Stimulated activated naive CD8-positive, alpha-beta T cell treated with anti-CD3 and anti-CD28 coated beads, Interleukin-15, amount 100 ng/mL, for 72 hours (primary cell): Measurements from ENCODE around the gene ASPN.

Experiments
- ATAC-seq: fragments of 150-1000 bp; cut with Tn5 transposase; 2 replicates; pipeline ENCODE4 v1.10.0; 2021; ENCODE audit warnings: mild to moderate bottlenecking, moderate library complexity
- DNase-seq, 2 donors: peaks; one replicate each; pipeline ENCODE4 v3.0.0; 2021 to 2022
- H3K27ac Mint-ChIP-seq, 2 donors: one replicate each; pipeline ENCODE4 v1.8.0; 2022; ENCODE audit warnings: mild to moderate bottlenecking in 2 of 2, mixed read lengths in 2 of 2, moderate library complexity in 2 of 2
- H3K27me3 Mint-ChIP-seq: one replicate; pipeline ENCODE4 v1.8.0; 2022; ENCODE audit warnings: mixed read lengths
- H3K4me1 Mint-ChIP-seq: one replicate; pipeline ENCODE4 v1.8.0; 2022; ENCODE audit warnings: mild to moderate bottlenecking, mixed read lengths
- H3K4me3 Mint-ChIP-seq, 2 donors: one replicate each; pipeline ENCODE4 v1.8.0; 2022; ENCODE audit warnings: mild to moderate bottlenecking in 2 of 2, mixed read lengths in 2 of 2, moderate library complexity in 1 of 2
- H3K9me3 Mint-ChIP-seq, 2 donors: one replicate each; pipeline ENCODE4 v1.8.0; 2022; ENCODE audit warnings: mixed read lengths in 2 of 2

The ASPN gene

GRCh38 chr9:92510747-92511146 is 28.4 kb upstream of the ASPN start:
- H3K27ac Mint-ChIP-seq: no peak overlapping the region
- H3K27me3 Mint-ChIP-seq: no peaks in the 10 kb centered on the region
- H3K4me1 Mint-ChIP-seq: peaks cover 12% of the 10 kb centered on the region
- no peak overlapping the region for H3K4me3 Mint-ChIP-seq
- H3K9me3 Mint-ChIP-seq: no peaks in the 10 kb centered on the region
- ATAC-seq (no peak), DNase-seq (no peak)

GRCh38 chr9:92509050-92509449 is 26.7 kb upstream of the ASPN start:
- peaks cover 12% of the 10 kb centered on the region for H3K4me1 Mint-ChIP-seq
- no peaks in the 10 kb centered on the region for H3K27me3 Mint-ChIP-seq
- DNase-seq (no peak), ATAC-seq (no peak)
- H3K27ac Mint-ChIP-seq: no peak overlapping the region
- no peak overlapping the region for H3K4me3 Mint-ChIP-seq
- H3K9me3 Mint-ChIP-seq: no peaks in the 10 kb centered on the region

DNA sequence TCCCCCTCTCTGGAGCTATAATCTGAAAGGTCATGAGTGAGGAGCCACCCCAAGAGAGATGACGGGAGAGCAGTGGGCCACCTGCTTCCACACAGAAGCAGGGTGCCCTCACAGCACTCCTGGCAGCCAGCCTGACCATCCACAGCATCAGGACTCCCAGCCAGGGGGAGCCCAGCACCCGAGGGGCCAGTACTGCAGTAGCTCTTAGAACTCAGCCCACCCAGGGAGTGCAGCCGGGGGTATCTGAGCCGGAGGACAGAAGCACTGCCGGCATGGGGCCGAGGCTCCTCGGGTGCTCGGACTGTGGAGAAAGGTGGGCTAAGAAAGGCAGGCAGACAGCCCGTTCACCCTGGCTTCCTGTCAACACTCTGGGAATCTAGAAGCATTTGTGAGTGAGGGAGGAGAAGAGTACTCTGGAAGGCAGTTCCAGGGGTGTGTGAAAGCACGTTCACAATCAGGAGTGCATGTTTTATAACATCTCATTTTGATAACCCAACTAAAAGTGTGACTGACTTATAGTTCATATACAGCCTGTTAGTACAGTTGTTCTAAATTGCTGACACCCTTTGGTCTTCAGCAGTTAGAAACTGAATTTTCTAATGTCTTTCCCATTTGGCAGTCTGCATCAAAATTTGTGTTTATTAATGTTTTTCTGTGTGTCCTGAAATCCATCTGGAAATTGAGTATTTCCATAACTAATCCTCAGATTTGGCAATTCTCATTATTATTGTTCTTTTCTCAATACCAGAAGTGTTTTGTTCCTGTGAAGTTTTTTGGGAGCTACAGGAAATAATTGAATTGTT is 25.9 kb upstream of the ASPN start:
- Mint-ChIP-seq H3K4me3 (no peak overlapping the region), H3K27me3 (no peaks in the 10 kb centered on the region), H3K27ac (peak overlapping the region in 1 of 2 donors; percentile 55), H3K9me3 (no peaks in the 10 kb centered on the region), H3K4me1 (peaks cover 12% of the 10 kb centered on the region)
- ATAC-seq (no peak), DNase-seq (no peak)

DNA sequence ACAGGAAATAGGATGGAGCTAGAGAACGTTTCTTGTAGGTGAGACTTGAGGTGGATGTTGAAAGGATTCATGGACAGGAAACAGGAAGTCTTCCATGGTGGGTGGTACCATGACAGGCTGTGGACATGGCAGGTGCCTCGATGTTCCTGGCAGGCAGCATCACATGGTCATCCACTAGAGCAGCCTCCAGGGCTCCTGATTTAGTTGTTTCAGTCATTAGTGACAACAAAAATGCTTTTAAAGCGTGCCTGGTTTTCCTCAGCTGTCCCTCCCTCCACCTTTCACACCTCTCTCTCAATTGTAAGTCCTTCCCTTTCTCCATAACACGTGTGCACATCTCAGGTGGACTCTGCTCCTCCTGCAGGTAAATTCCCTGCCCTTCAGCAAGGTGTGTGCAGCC is 25.2 kb upstream of the ASPN start:
- ATAC-seq (no peak), DNase-seq (no peak)
- H3K27me3 Mint-ChIP-seq: no peaks in the 10 kb centered on the region
- peaks cover 7% of the 10 kb centered on the region for H3K4me1 Mint-ChIP-seq
- H3K4me3 Mint-ChIP-seq: no peak overlapping the region
- peak overlapping the region in 1 of 2 donors; percentile 55 for H3K27ac Mint-ChIP-seq
- H3K9me3 Mint-ChIP-seq: no peaks in the 10 kb centered on the region

DNA sequence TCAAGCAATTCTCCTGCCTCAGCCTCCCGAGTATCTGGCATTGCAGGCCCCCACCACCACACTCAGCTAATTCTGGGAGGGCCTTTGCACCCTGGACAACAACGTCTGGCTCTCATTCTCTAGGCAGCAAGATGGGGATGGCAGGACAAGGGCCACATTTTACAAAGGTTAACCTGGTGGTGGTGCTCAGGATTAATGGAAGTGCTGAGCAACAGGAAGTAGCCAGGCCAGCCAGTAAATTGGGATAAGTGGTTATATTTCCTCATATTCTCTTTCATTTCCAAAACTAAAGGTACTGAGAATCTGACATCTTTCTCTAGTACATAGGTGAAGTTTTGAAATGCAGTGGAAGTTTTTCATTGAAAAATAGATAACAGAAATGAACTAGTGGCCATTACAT is 24.7 kb upstream of the ASPN start:
- ATAC-seq (no peak), DNase-seq (no peak)
- Mint-ChIP-seq H3K4me3 (no peak overlapping the region), H3K27ac (peak overlapping the region in 1 of 2 donors; percentile 4), H3K9me3 (no peaks in the 10 kb centered on the region), H3K27me3 (no peaks in the 10 kb centered on the region), H3K4me1 (peaks cover 5% of the 10 kb centered on the region)

DNA sequence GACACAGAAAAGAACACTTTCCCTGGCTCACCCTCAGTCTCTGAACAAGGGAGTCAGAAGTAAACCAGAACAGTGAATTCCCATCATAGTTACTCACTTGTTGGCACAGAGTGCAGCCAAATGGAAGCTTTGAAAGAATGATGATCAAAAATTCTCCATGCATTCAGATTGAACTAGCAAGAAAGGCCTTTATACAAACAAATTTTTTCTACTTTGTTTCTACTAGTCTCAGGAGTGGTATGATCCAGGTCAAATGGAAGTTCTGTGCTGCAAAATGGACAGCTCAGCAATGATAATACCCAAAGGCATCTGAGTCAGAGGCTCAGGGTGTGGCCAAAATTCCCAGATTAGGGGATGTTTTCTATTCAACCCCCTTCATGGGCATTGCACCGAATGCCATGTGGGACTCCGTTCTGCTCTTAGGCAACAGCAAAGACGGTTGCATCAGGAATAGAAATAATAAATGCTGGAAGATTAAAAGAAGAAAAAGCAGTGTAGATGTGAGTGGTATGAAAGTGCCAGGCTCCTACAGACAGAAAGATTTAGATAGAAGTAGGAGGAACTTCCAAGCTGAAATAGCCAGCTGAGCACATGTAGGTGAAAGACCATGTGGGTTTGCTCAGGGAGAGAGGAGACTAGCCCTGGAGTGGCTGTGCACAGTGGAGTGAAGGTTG is 24.0 kb upstream of the ASPN start:
- DNase-seq (no peak), ATAC-seq (no peak)
- Mint-ChIP-seq H3K4me3 (no peak overlapping the region), H3K9me3 (no peaks in the 10 kb centered on the region), H3K27ac (no peak overlapping the region), H3K27me3 (no peaks in the 10 kb centered on the region), H3K4me1 (peaks cover 5% of the 10 kb centered on the region)

GRCh38 chr9:92504881-92505280 is 22.6 kb upstream of the ASPN start:
- DNase-seq (no peak), ATAC-seq (no peak)
- Mint-ChIP-seq H3K27ac (no peak overlapping the region), H3K4me3 (no peak overlapping the region), H3K9me3 (no peaks in the 10 kb centered on the region), H3K27me3 (no peaks in the 10 kb centered on the region), H3K4me1 (peaks cover 5% of the 10 kb centered on the region)

DNA sequence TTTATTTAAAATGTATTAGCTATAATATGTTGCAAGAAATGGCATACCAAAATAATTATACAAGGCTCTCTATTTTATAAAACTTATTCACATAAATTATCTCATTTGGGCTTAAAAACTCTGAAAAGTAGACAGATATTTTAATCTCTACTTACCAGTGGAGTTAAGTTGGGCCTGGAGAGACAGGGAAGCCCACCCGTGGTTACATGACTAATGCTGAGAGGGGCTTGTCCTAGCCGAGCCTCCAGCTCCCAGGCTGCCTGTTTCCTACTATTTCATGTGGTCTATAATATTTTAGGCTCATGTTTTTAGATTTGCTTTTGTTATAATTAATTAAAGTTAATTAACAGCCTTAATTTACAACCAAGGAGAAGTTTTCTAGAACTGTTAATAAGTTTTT is 20.9 kb upstream of the ASPN start:
- Mint-ChIP-seq H3K27me3 (no peaks in the 10 kb centered on the region), H3K9me3 (no peaks in the 10 kb centered on the region), H3K4me3 (no peak overlapping the region), H3K27ac (no peak overlapping the region), H3K4me1 (peaks cover 5% of the 10 kb centered on the region)
- ATAC-seq (no peak), DNase-seq (no peak)

GRCh38 chr9:92501671-92502393 is 19.5 kb upstream of the ASPN start:
- DNase-seq: peak in 1 of 2 donors; percentile 15

DNA sequence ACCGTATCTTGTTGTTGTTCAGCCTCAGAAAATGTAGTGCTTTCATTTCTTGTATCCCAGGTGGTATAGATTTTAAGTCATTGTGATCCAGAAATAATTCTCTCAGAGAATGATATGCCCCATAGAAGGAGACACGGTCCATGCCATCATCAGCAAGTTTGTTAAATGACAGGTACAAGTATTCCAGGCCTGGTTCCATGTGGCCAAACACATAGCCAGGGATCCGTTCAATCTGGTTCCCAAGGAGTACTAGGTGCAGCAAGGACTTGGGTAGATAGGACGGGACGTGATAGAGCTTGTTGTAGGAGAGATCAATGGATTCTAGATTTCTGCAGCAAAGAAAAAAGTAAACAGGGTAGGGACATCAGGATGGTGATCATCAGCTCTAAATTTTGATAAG is 18.4 kb upstream of the ASPN start:
- DNase-seq (no peak), ATAC-seq (no peak)
- no peak overlapping the region for H3K4me3 Mint-ChIP-seq
- H3K9me3 Mint-ChIP-seq: no peaks in the 10 kb centered on the region
- no peak overlapping the region for H3K27ac Mint-ChIP-seq
- no peaks in the 10 kb centered on the region for H3K27me3 Mint-ChIP-seq
- no peaks in the 10 kb centered on the region for H3K4me1 Mint-ChIP-seq

More at GRCh38 chr9:92501671-92502393, 19.5 kb upstream of the ASPN start:
- H3K27me3 Mint-ChIP-seq: no peaks in the 10 kb centered on the region
- ATAC-seq: peak; percentile 67
- no peak overlapping the region for H3K4me3 Mint-ChIP-seq
- no peaks in the 10 kb centered on the region for H3K9me3 Mint-ChIP-seq
- no peak overlapping the region for H3K27ac Mint-ChIP-seq
- H3K4me1 Mint-ChIP-seq: no peaks in the 10 kb centered on the region

DNA sequence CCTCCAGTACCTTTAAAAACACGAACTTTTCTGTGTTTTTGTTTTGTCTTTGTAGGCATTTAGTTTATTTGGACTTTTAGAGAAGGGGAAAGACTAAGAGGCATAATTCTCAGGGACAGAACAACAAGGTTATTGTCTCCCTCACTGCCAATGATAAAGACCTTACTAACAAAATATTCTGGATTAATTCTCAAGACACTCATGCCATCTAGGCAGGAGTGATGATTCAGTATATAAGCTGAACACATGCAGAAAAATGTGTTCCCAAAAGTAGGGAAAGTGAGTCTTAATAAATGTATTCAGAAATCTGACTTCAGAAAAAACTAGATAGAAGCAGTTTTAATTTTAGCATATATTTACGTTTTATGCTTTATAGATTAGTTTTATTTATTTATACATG is 17.4 kb upstream of the ASPN start:
- H3K9me3 Mint-ChIP-seq: no peaks in the 10 kb centered on the region
- no peak for DNase-seq
- ATAC-seq: no peak

DNA sequence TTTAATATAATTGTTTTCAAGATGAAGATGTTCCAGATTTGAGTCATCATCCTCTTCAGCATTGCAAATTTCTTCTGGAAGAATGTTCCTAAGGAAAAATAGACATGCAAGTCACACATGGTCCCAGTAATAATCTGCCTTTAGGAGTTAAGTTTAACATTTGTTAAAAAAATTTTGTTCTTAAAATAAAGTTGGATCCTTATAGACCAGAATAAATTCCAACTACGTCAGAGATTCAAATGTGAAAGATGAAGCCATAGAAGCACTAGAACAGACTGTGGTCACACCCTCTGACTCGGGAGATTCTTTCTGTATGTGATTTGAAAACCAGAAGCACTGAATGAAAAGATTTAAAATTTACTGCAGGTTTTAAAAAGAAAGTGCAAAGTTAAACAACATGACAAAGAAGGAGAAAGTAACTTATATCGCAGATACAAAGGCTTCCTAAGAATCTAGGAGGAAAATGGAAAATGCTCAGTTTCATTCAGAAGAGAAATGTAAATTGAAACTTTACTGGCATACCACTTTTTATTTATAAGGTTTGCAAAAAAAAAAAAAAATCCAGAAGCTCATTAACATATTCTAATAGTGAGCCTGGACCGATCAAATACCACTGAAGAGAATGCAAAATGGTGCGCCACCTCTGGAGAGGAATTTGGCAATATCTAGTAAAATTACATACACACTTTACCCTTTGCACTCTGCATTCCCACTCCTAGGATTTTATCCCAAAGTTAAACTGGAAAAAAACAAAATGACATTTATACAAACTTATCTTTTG is 14.3 kb upstream of the ASPN start:
- no peaks in the 10 kb centered on the region for H3K9me3 Mint-ChIP-seq
- H3K4me1 Mint-ChIP-seq: no peaks in the 10 kb centered on the region
- no peak for ATAC-seq
- no peak for DNase-seq
- no peak overlapping the region for H3K4me3 Mint-ChIP-seq
- no peaks in the 10 kb centered on the region for H3K27me3 Mint-ChIP-seq
- no peak overlapping the region for H3K27ac Mint-ChIP-seq

More for the DNA sequence above, 17.4 kb upstream of the ASPN start:
- H3K4me3 Mint-ChIP-seq: no peak overlapping the region
- no peak overlapping the region for H3K27ac Mint-ChIP-seq
- H3K27me3 Mint-ChIP-seq: no peaks in the 10 kb centered on the region
- H3K4me1 Mint-ChIP-seq: no peaks in the 10 kb centered on the region

DNA sequence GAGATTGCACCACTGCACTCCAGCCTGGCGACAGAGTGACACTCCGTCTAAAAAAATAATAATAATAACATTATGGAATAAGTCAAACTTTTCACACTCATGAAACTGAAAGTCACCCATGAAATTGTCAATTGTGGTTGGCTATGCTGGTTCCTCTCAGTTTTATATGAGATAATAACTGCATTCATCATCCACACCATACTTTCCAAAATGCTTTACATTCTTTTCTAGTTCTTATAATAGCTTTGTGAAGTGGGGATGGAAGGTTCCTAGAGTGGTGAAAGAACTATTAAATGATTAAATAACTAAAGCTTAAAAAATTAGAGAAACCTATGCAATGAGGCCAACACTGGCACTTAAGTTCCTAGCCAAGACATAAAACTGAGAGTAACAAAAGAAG is 12.6 kb upstream of the ASPN start:
- DNase-seq (no peak), ATAC-seq (no peak)
- Mint-ChIP-seq H3K27ac (no peak overlapping the region), H3K27me3 (no peaks in the 10 kb centered on the region), H3K4me3 (no peak overlapping the region), H3K4me1 (no peaks in the 10 kb centered on the region), H3K9me3 (no peaks in the 10 kb centered on the region)

GRCh38 chr9:92493749-92494387 is 11.6 kb upstream of the ASPN start:
- Mint-ChIP-seq H3K4me3 (no peak overlapping the region), H3K27ac (peak overlapping the region in 1 of 2 donors; percentile 59), H3K4me1 (no peaks in the 10 kb centered on the region), H3K9me3 (no peaks in the 10 kb centered on the region), H3K27me3 (no peaks in the 10 kb centered on the region)
- DNase-seq: no peak
- ATAC-seq: peak; percentile 35

DNA sequence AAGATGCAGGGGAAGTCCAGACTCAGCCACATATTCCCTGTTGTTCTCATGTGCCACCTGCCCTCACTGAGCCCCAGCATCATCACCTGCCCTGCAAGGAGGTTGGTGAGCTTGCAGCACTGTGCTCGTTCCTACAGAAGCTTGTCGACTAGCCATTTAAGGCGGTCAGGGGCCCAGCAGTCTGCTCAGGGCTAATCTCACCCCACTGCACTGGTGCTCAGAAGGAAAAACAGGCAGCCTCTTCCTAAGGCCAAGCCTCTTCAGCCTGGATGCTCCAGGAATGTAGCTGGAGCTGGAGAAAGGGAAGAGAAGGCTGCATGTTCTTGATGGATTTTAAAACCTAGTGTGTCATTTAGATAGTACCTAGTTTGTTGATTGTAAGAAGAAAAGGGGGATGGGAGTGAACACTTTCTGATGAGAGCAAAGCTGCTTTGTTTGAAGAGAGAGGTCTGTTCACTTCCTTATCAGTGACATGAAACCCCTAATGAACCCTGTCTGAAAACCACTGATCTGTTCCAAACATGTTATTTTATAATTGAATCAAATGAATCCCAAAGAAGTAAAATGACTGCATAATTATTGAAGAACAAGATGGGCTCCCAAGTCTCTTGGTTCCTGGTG is 10.6 kb upstream of the ASPN start:
- DNase-seq: no peak
- no peak for ATAC-seq
- Mint-ChIP-seq H3K27ac (peak overlapping the region in 1 of 2 donors; percentile 61), H3K9me3 (no peaks in the 10 kb centered on the region), H3K4me1 (no peaks in the 10 kb centered on the region), H3K4me3 (no peak overlapping the region), H3K27me3 (no peaks in the 10 kb centered on the region)
